ENCODE results near the gene CTNNA3. TPM values are rescaled to one million over a fixed set of nuclear protein-coding genes. Genes with fewer than 3 reads are reported as not detected.
"Not testable (repeated sequence)": the region's sequence is repeated elsewhere in the genome, so short reads cannot be mapped to it uniquely, and the experiment has no call there.

CTNNA3 gene
- not detected in 2 replicates for total RNA-seq

DNA sequence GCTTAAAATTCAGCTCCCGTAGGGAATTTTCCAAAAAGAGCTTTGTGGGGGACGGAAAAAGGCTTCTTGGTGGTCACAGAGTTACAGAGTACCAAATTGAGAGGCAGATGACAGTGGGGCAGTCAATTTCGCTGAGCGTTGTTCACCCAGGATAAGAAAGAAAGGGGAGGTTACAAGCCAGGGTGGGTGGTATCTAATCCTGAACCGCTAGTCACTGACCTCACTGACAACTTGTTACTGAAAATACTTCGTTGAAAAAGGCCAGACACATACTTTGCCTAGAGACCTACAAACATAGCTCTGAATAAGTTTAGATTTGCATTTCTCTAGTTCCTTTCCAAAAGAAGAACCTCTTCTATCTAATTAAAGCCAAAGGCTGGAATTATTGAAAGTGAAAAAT is at the start of gene CTNNA3:
Gene CTNNA3, minus strand, starts transcription at position 167 of the 400 bp plus-strand sequence.
- DNase-seq (ENCODE audit: extremely low read depth, low read depth, low spot score), result no peak

DNA sequence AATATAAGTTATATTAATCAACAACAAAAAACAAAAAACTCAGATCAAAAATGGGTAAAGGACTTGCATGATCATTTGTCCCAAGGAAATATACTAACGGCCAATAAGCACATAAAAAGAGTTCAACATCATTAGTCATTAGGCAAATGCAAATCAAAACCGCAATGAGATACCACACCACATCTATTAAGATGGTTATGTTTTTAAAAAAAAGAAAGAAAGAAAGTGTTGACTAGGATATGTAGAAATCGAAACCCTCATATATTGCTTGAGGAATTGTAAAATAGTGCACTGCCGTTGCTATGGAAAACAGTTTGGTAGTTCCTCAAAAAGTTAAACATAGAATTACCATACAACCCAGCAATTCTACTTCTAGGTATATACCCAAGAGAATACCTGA is 39.4 kb upstream of the CTNNA3 start:
- no peak for DNase-seq (ENCODE audit: extremely low read depth, low read depth, low spot score)

GRCh38 chr10:67733511-67733910 is 37.5 kb upstream of the CTNNA3 start:
- no peak for DNase-seq (ENCODE audit: extremely low read depth, low read depth, low spot score)

GRCh38 chr10:67725567-67725966 is 29.6 kb upstream of the CTNNA3 start:
- no peak for DNase-seq (ENCODE audit: extremely low read depth, low read depth, low spot score)

GRCh38 chr10:67723601-67724000 is 27.6 kb upstream of the CTNNA3 start:
- DNase-seq (ENCODE audit: extremely low read depth, low read depth, low spot score), result no peak

- no peak for DNase-seq (ENCODE audit: extremely low read depth, low read depth, low spot score)
Measured at GRCh38 chr10:67722113-67722512, 26.1 kb upstream of the CTNNA3 start.

DNA sequence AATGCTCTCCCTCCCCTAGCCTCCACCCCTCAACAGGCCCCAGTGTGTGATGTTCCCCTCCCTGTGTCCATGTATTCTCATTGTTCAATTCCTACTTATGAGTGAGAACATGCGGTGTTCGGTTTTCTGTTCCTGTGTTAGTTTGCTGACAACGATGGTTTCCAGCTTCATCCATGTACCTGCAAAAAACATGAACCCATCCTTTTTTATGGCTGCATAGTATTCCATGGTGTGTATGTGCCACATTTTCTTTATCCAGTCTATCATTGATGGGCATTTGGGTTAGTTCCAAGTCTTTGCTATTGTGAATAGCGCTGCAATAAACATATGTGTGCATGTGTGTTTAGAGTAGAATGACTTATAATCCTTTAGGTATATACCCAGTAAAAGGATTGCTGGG is 20.5 kb upstream of the CTNNA3 start:
- DNase-seq (ENCODE audit: extremely low read depth, low read depth, low spot score), result not testable (repeated sequence)

DNA sequence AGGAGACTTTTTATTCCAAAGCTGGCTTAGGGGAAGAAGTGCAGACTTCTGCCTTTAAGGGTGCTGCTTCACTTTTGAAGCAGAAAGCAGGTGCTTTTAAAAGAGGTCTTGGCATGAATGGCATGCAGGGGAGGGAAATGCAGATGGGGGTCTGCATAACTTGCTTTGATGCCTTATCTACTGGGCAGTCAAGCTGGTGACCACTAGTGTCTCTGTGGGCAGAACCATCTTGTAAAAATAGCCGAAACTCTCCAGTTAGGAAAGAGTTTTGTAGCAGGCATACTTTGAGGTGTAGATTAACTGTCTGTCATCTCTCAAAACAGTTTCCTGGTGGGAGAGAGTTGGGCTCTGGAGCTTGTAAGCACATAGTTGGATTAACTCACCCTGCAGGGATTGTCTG is 9.9 kb upstream of the CTNNA3 start:
- no peak for DNase-seq (ENCODE audit: extremely low read depth, low read depth, low spot score)

GRCh38 chr10:67699613-67700270 is 3.7 kb upstream of the CTNNA3 start:
- DNase-seq (ENCODE audit: extremely low read depth, low read depth, low spot score), result not testable (repeated sequence)

GRCh38 chr10:67698164-67698563 is 2.2 kb upstream of the CTNNA3 start:
- no peak for DNase-seq (ENCODE audit: extremely low read depth, low read depth, low spot score)

- DNase-seq (ENCODE audit: extremely low read depth, low read depth, low spot score), result peak; percentile 33
Measured at GRCh38 chr10:67697724-67698131, 1.7 kb upstream of the CTNNA3 start.

DNA sequence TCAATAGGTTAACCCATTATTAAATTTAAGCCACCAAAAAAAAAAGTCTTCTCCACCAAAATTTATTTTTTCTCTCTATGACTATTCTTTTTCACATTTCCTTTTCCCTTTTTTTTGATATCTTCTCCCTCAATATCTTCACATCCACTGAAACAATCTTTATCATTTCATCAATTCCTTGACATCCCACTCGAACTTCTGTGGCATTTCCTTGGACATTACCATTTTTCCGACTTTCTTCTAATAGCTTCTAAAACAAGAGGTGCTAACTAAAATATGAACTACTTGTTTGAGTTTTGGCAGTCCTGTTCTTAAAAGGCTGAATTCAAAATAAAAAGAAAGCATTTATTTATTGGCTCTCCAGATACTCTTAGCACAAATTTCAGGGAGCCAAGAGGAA is 684 bp upstream of the CTNNA3 start:
- DNase-seq (ENCODE audit: extremely low read depth, low read depth, low spot score), result no peak

- no peak for DNase-seq (ENCODE audit: extremely low read depth, low read depth, low spot score)
Measured at GRCh38 chr10:67695555-67695954, 440 bp downstream of the CTNNA3 start.

GRCh38 chr10:67691861-67692260 is 4.1 kb downstream of the CTNNA3 start:
- DNase-seq (ENCODE audit: extremely low read depth, low read depth, low spot score), result not testable (repeated sequence)

DNA sequence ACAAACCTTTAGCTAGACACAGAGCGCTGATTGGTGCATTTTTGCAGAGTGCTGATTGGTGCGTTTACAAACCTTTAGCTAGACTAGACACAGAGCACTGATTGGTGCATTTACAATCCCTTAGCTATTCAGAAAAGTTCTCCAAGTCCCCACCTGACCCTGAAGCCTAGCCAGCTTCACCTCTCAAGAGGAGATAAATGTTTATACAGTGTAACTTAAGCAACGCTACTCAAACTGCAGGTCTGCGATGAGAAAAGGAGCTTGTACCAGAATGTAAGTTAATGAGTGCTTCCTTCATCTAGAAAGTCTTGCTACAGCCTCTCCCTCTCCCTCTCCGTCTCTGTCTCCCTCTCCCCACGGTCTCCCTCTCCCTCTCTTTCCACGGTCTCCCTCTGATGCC is 5.5 kb downstream of the CTNNA3 start:
- DNase-seq (ENCODE audit: extremely low read depth, low read depth, low spot score), result not testable (repeated sequence)

DNA sequence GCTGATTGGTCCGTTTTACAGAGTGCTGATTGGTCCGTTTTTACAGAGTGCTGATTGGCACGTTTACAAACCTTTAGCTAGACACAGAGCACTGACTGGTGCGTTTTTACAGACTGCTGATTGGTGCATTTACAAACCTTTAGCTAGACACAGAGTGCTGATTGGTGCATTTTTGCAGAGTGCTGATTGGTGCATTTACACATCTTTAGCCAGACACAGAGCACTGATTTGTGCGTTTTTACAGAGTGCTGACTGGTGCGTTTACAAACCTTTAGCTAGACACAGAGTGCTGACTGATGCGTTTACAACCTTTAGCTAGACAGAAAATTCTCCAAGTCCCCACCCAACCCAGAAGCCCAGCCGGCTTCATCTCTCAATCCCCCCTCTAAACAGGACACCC is 11.9 kb downstream of the CTNNA3 start:
- not testable (repeated sequence) for DNase-seq (ENCODE audit: extremely low read depth, low read depth, low spot score)

DNA sequence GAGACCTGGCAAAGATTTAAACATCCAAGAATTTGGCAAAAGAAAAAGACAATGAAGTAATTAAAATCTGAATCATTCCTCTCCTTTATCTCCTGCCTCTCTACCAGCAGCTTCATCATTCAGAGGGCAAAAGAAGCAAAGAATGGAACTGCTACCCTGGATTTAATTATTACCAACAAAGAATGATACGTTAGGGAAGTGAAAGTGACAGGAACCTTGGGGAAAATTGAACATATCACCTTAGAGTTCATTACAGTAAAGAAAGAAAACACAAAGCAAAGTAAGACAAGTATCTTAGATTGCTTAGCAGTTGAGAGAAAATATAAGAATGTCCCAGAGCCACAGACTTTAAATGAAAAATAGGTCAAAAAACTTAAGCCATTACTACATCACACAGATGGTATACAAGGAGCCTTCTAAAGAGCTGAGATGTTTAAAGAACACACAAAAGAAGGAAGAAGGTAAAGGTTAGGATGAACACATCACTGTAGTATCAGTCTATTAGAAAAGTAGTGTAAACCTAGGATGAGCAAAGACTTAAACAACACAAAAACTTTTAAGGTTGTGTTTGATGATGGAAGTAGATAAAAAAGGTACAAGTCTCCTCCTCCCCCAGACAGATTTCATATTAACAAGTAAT is 17.5 kb downstream of the CTNNA3 start:
- no peak for DNase-seq (ENCODE audit: extremely low read depth, low read depth, low spot score)

DNA sequence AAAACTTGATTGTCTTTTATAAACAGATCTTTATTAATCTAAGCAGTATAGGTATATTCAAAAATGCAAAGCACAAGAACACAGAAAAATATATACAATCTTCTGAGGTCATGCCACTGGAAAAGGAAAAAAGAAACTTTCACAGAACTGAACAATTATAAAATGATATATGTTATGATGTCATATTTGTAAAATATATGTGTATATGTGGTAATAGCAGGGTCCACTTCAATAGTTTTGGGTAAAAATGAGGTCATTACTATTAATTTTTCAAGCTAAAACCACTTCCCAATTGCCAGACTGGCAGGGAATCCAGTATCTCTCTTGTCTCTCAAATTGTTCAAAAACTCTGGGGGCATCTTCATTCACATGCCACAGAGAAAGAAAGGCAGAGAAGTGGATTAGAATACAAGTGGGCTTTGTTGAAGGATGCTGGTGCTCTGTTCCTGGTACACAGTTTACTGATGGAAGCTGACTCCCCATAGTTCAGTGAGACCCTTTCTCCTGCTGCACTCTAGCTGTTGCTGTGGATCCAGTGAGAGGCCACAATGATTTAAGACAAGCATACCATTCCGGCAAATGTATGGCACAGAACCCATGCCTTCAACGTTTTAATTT is 19.7 kb downstream of the CTNNA3 start:
- no peak for DNase-seq (ENCODE audit: extremely low read depth, low read depth, low spot score)

DNA sequence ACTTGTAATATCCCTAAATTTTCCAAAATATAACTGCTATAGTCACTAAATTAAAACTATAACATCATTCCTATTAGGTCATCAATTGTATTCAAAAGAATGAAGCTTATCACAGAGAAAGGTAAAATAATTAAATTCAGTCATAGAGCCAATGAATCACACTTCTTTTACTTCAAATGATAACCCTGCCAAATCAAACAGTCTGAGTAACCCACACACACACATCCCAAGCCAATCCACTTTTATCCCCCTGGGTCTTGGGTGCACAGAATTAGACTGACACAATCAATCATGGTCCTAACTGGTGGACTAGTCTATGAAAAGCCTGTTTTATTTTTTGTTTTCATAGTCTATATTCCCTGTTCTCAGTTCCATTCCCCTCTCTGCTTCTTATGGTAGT is 25.6 kb downstream of the CTNNA3 start:
- DNase-seq (ENCODE audit: extremely low read depth, low read depth, low spot score), result no peak

- no peak for DNase-seq (ENCODE audit: extremely low read depth, low read depth, low spot score)
Measured at GRCh38 chr10:67669978-67670377, 26.0 kb downstream of the CTNNA3 start.

DNA sequence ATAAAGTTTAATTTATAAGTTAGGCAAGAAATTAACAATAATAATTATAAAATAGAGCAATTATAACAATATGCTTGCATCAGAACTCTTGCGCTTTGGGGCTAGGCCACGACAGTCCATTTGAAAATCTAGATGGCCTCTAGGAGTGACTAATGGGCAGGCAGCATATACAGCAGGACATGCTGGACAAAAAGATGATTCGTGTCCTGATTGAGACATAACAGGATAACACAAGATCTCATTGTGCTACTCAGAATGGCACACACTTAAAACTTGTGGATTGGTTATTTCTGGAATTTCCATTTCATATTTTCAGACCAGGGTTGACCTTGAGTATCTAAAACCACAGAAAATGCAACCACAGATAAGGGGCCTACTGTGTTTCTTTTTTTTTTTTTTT is 27.5 kb downstream of the CTNNA3 start:
- no peak for DNase-seq (ENCODE audit: extremely low read depth, low read depth, low spot score)

- no peak for DNase-seq (ENCODE audit: extremely low read depth, low read depth, low spot score)
Measured at GRCh38 chr10:67667035-67667425, 29.0 kb downstream of the CTNNA3 start.
